CD4-positive, alpha-beta T cell treated with Interleukin-12 subunit alpha and Interleukin-12 subunit beta, for 1 hour (primary cell): ENCODE results near the gene CDCA4.
A peak's percentile ranks its signal among the peaks of the same experiment; 100 is the strongest.
"Not testable (repeated sequence)": the region's sequence is repeated elsewhere in the genome, so short reads cannot be mapped to it uniquely, and the experiment has no call there.

Experiments
- DNase-seq: peaks from one replicate; pipeline ENCODE4 v3.0.0-alpha.2; 2020

The CDCA4 gene

GRCh38 chr14:105020815-105021655, at the start of gene CDCA4:
TSS of gene CDCA4 (minus strand) at chr14:105021083. CDS start at chr14:105011929, 9,154 bp downstream.
- peak; percentile 98 for DNase-seq

GRCh38 chr14:105069871-105070759, 49.2 kb upstream of the CDCA4 start:
- no peak for DNase-seq

DNA sequence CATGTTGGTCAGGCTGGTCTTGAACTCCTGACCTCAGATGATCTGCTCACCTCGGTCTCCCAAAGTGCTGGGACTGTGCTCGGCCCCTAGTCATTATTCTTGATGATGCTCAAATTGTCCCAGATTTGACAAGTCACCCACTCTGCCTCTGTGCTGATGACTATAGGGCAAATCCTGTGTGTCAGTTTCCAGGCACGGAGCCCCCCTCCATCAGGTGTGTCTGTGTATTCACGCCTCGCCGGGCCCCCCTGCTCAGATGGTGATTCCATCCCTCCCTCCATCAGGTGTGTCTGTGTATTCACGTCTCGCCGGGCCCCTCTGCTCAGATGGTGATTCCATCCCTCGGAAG, 48.6 kb upstream of the CDCA4 start:
- DNase-seq, result no peak

- no peak for DNase-seq
Measured at GRCh38 chr14:105068818-105069217, 47.9 kb upstream of the CDCA4 start.

DNA sequence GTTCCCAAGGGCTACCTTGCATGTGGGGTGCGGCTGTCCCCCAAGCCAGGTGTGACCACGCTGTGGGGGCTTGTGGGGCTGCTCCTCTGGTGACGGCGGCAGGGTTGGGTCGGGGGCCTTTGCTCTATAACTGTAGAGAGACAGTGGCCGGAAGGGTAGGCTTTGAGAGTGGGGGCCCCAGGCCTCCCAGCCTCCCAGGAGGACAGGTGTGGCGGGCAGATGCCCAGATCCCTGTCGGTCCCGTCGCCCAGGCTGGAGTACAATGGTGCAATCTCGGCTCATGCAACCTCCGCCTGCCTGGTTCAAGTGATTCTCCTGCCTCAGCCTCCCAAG, 47.1 kb upstream of the CDCA4 start:
- DNase-seq, result no peak

DNA sequence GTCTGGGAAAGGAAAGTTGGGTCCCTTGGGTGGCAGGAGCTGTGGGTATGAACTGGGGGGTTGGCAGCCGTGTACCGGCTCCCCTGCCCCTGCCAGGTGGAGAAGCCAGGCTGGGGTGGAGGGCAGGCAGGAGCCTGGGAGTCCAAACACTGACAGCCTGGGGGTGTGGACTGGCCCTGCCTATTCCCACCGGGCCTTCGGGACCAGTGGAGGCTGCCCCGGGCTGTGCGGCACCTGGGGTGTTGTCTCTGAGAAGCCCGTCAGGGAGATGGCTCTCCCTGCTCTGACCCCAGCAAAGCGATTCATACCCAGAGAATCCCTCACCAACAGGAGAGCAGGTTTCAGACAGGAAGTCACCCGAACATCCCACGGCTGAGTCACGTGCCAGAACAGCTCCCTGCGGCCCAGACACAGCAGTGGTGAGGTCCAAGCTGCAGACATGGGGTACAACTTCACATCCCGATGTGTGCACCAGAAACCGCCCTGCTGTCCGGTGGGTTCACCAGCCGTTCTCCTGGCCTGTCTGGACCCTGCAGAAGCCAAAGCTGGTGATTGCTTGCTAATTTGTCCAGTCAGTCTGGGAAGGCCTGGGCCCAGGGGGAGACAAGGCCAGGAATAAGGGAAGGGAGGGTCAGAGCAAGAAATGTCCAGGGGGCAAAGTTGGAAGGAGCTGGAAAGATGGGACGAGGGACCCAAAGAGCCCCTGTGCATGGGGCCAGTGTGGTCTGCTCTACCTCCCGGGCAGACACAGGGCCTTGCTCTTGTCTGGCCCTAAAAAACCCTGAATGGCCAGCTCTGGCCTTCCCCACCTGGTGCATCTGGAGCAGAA, 46.5 kb upstream of the CDCA4 start:
- DNase-seq, result peak; percentile 63

DNA sequence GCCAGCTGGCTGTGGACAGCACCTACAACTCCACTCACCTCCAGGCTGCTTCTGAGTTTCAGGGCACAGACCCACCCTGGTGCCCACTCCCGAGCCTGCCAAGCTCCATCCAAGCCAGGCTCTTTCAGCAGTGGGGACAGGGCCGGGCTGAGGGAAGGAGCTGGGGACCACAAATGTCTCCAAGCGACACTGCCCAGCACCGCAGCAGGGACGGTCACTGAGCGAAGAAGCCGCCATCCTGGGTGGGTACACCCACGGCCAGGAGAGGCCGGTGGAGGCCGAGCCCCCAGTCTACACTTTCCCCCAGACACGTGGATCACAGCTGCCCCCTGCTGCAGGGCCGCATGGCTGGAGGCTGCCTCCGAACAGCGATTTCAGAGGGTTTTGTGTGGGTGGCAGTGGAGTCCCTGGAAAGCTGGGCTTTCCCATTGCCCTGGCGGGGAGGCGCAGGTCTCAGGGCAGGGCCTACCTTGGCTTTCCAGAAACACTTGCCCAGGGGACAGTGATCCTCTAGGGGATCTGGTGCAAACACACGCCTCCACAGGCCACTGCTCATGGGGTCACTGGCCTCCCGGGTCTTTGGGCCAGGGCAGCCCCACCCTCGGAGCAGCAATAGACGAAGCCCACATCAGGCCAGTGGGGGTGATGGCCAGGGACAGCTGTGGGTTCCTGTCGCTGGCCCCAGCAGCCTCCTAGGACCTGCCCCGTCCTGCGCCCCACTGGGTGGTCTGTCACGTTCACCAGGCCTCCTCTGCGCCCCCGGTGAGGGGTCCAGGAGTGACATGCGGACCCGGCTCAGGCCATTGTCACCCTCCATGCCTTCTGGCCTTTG, 45.6 kb upstream of the CDCA4 start:
- DNase-seq, result no peak

DNA sequence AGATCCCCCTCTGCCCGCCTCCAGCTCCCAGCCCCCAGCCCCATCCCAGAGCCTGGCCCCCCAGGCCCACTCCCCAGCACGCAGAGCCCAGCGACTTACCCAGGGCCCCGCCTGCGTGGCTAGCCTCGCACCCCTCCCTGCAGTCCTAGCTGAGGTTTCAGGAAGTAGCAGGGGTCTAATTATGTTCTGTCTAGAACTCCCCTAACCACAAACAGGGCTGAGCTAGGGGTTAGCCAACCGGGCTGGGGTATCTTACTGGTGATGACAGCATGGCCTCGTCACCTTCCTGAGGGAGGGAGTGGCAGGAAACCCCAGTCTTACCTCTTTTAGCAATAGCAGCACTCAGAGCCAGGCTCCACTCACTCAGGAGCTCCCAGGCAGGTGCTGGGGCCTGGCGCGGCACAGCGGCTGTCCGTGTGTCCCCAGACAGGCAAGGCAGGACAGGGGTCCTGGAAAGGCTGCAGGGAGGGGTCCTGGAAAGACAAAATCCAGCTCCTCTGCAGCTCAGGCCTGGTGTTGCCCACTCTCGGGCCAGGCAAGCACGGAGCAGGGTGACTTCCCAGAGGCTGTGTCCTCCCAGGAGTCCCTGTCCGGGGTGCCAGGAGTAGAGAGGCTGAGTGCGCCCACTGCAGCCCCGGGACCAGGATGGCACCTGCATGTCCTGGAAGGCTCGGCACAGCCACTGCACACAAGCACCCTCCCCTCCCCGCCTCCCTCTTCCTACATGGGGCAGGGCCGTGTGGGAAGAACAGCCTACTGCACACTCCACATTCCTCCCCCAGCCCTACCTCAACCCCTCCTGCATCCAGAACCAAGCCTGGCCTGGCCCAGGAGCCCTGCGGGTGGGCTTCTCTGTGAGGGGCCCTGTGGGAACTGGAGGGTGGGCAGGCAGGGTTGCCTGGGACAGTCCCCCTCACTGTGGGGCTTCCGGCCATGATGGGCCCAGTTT, 44.7 kb upstream of the CDCA4 start, which contains the start of gene GPR132:
TSS of gene GPR132 (minus strand) at position 151 of the 949 bp plus-strand sequence. CDS start 10,010 bp downstream, outside the sequence.
- DNase-seq, result peak; percentile 96

- peak; percentile 60 for DNase-seq
Measured at GRCh38 chr14:105064721-105065143, 43.8 kb upstream of the CDCA4 start.

DNA sequence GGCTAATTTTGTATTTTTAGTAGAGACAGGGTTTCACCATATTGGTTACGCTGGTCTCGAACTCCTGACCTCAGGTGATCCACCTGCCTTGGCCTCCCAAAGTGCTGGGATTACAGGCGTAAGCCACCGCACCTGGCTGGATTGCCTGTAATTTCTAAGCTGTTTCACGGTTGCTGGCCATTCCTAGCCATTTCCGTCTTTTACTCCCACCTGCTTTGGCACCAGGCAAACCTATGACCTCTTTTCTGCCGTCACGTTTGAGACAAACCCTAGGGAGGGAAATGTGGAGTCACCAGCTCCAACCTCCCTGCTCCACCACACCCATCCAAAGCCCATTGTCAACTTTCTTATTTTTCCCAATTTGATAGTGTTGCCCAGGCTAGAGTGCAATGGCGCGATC, 43.1 kb upstream of the CDCA4 start:
- no peak for DNase-seq

DNA sequence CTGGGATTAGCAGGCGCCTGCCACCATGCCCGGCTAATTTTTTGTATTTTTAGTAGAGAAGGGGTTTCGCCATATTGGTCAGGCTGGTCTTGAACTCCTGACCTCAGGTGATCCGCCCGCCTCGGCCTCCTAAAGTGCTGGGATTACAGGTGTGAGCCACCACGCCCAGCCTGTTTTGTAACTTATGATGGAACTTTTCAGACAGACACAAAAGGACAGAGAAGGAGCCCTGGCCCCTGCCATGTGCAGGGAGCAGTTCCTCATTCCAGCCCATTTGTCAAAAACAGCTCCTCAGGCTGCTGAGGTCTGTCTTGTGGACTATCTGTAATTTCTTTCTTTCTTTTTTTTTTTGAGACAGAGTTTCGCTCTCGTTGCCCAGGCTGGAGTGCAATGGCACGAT, 42.6 kb upstream of the CDCA4 start:
- DNase-seq, result not testable (repeated sequence)

DNA sequence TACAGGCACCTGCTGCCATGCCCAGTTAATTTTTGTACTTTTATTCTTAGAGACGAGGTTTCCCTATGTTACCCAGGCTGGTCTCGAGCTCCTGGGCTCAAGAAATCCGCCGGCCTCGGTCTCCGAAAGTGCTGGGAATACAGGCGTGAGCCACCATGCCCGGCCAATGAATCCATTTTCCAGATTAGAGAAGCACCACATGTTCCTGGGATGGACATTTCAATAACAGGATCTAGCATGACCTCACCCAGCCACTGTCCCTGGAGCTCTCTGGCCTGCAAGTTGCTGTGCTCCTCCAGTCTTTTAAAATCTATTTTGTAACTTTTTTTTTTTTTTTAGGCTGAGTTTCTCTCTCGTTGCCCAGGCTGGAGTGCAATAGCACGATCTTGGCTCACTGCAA, 42.2 kb upstream of the CDCA4 start:
- no peak for DNase-seq

DNA sequence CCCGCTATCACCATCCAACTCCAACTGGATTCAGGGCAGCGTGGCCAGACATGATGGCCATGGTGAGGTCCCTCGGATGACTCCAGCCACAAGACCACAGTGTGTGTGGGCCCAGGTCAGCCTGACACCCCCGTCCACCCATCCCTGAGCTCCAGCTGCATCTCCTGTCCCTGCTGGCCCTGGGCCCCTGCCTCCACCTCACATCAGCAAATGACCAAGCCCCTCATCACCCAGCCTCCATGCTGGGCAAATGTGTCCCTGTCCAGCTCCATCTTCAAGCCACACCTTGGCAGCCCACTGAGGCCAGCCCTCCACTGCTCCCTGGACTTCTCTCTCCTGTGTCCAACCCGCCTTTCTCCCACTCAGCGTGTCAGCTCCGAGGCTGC, 41.2 kb upstream of the CDCA4 start:
- no peak for DNase-seq

GRCh38 chr14:105061428-105062047, 40.7 kb upstream of the CDCA4 start:
- DNase-seq, result peak; percentile 59

GRCh38 chr14:105060751-105061427, 40.0 kb upstream of the CDCA4 start:
- DNase-seq, result peak; percentile 46

DNA sequence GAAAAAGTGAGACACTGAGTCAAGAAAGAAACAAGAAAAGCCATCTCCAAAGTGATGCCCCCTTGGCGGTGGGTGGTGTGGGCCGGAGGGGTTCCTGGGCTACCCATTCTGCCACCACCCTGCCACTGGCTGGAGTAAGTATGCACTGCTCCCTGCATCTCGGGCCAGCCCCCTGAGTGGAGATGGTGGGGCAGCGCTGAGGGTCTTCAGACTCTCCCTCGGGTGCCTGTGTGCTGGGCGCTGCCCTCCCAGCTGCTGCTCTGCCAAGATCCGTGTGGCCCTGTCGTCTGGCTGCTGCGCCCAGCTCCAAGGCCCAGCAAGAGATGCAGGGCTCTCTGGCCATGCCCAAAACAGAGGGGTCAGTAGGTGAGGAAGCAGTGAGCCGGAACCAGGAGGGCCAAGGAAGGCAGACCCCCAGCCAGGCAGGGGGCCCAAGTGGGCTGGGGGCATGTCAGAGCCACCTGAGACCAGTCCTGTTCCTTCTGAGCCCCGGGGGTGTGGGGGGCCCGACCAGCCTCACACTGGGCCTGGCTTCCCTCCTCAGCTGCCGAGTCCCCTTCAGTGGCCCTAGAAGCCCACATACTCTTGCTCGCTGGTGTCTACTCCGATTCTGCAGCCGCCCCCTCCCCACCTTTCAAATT, 39.2 kb upstream of the CDCA4 start:
- no peak for DNase-seq

DNA sequence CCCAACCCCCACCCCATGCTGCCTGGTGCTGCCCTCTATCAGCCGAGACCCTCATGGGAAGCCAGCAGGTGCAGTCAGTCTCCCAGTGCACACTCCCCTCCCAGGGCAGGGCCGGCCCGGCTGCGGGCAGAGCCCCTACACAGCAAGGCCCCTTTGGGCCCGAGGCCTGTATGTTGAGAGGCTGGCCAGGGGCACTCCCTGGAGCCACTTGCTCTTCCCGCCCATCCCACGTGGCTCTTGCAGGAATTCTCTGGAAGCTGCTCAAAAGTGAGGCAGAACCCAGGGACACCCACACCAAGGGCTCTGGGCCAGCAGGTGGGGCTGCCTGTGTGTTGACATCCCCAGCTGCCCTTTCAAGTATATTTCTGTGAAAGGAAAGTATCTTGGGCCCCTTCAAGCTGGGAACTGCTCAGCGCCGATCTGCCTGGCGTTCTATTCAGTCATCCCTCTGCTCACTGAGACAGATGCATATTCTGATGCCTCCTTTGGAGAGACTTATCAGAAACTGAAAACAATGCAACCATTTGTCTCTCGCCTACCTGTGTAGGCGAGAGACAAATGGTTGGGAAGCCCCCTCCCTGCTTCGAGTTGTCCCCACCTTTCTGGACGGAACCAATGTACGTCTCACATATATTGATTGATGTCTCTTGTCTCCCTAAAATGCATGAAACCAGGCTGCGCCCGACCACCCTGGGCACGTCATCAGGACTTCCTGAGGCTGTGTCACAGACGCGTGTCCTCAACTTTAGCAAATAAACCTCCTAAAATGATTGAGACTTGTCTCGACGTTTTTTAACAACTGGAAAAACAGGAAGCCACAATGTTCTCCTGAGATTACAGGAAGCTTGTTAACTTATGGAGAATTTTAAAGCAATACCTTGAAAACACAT, 38.4 kb upstream of the CDCA4 start:
- DNase-seq, result peak; percentile 61

DNA sequence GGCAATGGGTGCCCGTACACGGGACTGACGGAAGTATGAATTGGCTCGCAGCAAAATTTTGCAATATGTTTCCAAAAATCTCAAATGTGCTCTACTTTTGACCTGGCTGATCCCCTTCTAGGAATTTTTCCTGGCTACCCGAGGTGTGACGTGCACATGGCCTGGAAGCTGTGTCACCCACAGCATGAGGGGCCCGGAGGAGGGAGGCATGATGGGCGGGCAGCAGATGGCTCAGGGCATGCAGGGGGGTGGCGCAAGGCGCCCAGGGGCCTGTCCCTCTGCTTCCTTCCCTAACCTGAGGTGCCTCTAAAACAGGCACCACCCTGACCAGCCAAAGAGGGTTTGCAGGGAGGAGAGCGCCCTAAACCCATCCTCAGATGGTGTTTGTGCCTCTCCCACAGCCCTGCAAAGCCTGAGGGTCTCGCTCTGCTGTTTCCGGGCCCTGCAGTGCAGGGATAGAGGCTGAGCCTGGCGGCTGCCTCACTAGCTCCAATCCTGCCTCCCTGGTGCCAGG, 37.7 kb upstream of the CDCA4 start:
- DNase-seq, result no peak
